GM23338 (cell line): ENCODE results near the gene ZNF385B. TPM values are rescaled to one million over a fixed set of nuclear protein-coding genes. Genes with fewer than 3 reads are reported as not detected.

Experiments
- ATAC-seq: fragments of 200-7000 bp; cut with Tn5 transposase; 3 replicates; pipeline ENCODE4 v1.9.1; 2020
- DNase-seq: peaks from one replicate; pipeline ENCODE4 v3.0.0-alpha.2; 2015; ENCODE audit warnings: low spot score
- H2AFZ ChIP-seq: fragments of 200-600 bp; sonication (generic); 2 replicates; pipeline ENCODE4 v1.8.0; 2016; ENCODE audit warnings: antibody characterized with exemption, mild to moderate bottlenecking, moderate library complexity
- H3F3A ChIP-seq: fragments of 200-600 bp; sonication (generic); replicated peaks from 2 replicates; pipeline ENCODE4 v1.8.0; 2017; ENCODE audit warnings: antibody characterized with exemption, mixed run types, low read depth
- H3K27ac ChIP-seq: fragments of 200-600 bp; sonication (generic); 2 replicates; pipeline ENCODE4 v1.6.1; 2016; ENCODE audit warnings: low read depth
- H3K27me3 ChIP-seq: fragments of 200-600 bp; sonication (generic); 2 replicates; pipeline ENCODE4 v1.8.0; 2016; ENCODE audit warnings: mild to moderate bottlenecking, mixed run types, moderate library complexity; ENCODE audit not compliant: insufficient read depth
- H3K36me3 ChIP-seq: fragments of 200-600 bp; sonication (generic); 2 replicates; pipeline ENCODE4 v1.8.0; 2016; ENCODE audit warnings: mild to moderate bottlenecking; ENCODE audit not compliant: insufficient read depth
- H3K4me1 ChIP-seq: fragments of 200-600 bp; sonication (generic); 2 replicates; pipeline ENCODE4 v1.8.0; 2016; ENCODE audit warnings: mild to moderate bottlenecking, moderate library complexity; ENCODE audit not compliant: insufficient read depth
- H3K4me2 ChIP-seq: fragments of 200-600 bp; sonication (generic); 2 replicates; pipeline ENCODE4 v1.7.1; 2017; ENCODE audit warnings: mixed run types
- H3K4me3 ChIP-seq: fragments of 200-600 bp; sonication (generic); 2 replicates; pipeline ENCODE4 v1.6.1; 2016; ENCODE audit warnings: mixed run types
- H3K79me2 ChIP-seq: fragments of 200-600 bp; sonication (generic); replicated peaks from 2 replicates; pipeline ENCODE4 v1.8.0; 2017; ENCODE audit warnings: mild to moderate bottlenecking; ENCODE audit not compliant: insufficient read depth
- H3K9me2 ChIP-seq: fragments of 200-600 bp; sonication (generic); 2 replicates; pipeline ENCODE4 v1.8.0; 2017; ENCODE audit not compliant: insufficient read depth
- H4K20me1 ChIP-seq: fragments of 200-600 bp; sonication (generic); replicated peaks from 2 replicates; pipeline ENCODE4 v1.8.0; 2017; ENCODE audit warnings: mild to moderate bottlenecking; ENCODE audit not compliant: insufficient read depth
- H3K27ac Mint-ChIP-seq: 2 replicates; pipeline ENCODE4 v1.8.0; 2020; ENCODE audit warnings: inconsistent platforms, mild to moderate bottlenecking, moderate library complexity, mixed read lengths
- H3K27me3 Mint-ChIP-seq: 3 replicates; pipeline ENCODE4 v1.8.0; 2022; ENCODE audit warnings: low read depth, mild to moderate bottlenecking, moderate library complexity, mixed read lengths, inconsistent platforms; ENCODE audit not compliant: insufficient read depth, poor library complexity
- H3K36me3 Mint-ChIP-seq: 3 replicates; pipeline ENCODE4 v1.8.0; 2021; ENCODE audit warnings: low read depth, mild to moderate bottlenecking, inconsistent platforms, moderate library complexity, mixed read lengths
- H3K4me1 Mint-ChIP-seq: 3 replicates; pipeline ENCODE4 v1.8.0; 2020; ENCODE audit warnings: mild to moderate bottlenecking, inconsistent platforms, mixed read lengths
- H3K4me3 Mint-ChIP-seq: 3 replicates; pipeline ENCODE4 v1.8.0; 2021; ENCODE audit warnings: moderate library complexity, mild to moderate bottlenecking, inconsistent platforms, mixed read lengths
- H3K9me3 Mint-ChIP-seq: 3 replicates; pipeline ENCODE4 v1.8.0; 2020; ENCODE audit warnings: moderate library complexity, mild to moderate bottlenecking, inconsistent platforms, mixed read lengths
- CREB1 ChIP-seq: fragments of 250-450 bp; sonication (Bioruptor Pico); IDR thresholded peaks from 2 replicates; pipeline ENCODE4 v1.5.0; 2020; ENCODE audit warnings: low read depth, mild to moderate bottlenecking, moderate library complexity
- EZH2 ChIP-seq: fragments of 200-600 bp; sonication (generic); IDR thresholded peaks from one replicate; pipeline ENCODE4 v1.8.0; 2017; ENCODE audit warnings: antibody characterized with exemption, mild to moderate bottlenecking, low read depth; ENCODE audit not compliant: unreplicated experiment
- EZH2phosphoT487 ChIP-seq: fragments of 200-600 bp; sonication (generic); IDR thresholded peaks from one replicate; pipeline ENCODE4 v1.8.1; 2018; ENCODE audit warnings: antibody characterized with exemption; ENCODE audit not compliant: unreplicated experiment
- JUNB ChIP-seq: IDR thresholded peaks from one replicate; pipeline ENCODE4 v1.6.1; 2016; ENCODE audit warnings: antibody characterized with exemption; ENCODE audit not compliant: unreplicated experiment
- NANOG ChIP-seq: IDR thresholded peaks from 2 replicates; pipeline ENCODE4 v1.6.1; 2016; ENCODE audit warnings: antibody characterized with exemption, borderline replicate concordance
- POLR2AphosphoS5 ChIP-seq: IDR thresholded peaks from 2 replicates; pipeline ENCODE4 v1.6.1; 2016; ENCODE audit warnings: antibody characterized with exemption, low read depth
- STAT1 ChIP-seq: IDR thresholded peaks from one replicate; pipeline ENCODE4 v1.6.1; 2016; ENCODE audit warnings: antibody characterized with exemption; ENCODE audit not compliant: unreplicated experiment
- ZNF114 ChIP-seq: fragments of 250-450 bp; sonication (Bioruptor Pico); IDR thresholded peaks from 2 replicates; pipeline ENCODE4 v1.5.0; 2020; ENCODE audit warnings: mild to moderate bottlenecking, moderate library complexity
- ZNF331 ChIP-seq: fragments of 250-450 bp; sonication (Bioruptor Pico); IDR thresholded peaks from 2 replicates; pipeline ENCODE4 v1.5.0; 2020; ENCODE audit warnings: low read depth, mild to moderate bottlenecking, moderate library complexity
- polyA plus RNA-seq: library from polyadenylated mRNA; unstranded; fragments of >200 nt; fragmentation: Nextera tagmentation; extraction: Ambion mirVana; gene quantifications from 2 replicates; pipeline ENCODE4 v1.2.1, GENCODE V29; 2016
- total RNA-seq: library from RNA; depleted of rRNA; stranded (reverse); fragments of >200 nt; shearing (Covaris generic); gene quantifications from 2 replicates; pipeline ENCODE4 v1.2.3, GENCODE V29; 2014
- TF ChIP-seq, protein P1 (sequence below), 2 experiments: fragments of 200-600 bp in 1 of 2; sonication (generic) in 1 of 2; conservative IDR thresholded peaks; 2 replicates each; pipeline versions ENCODE4 v1.5.1 to v1.6.1; 2016 to 2017; ENCODE audit warnings: antibody characterized with exemption in 2 of 2, low read depth in 2 of 2, mild to moderate bottlenecking in 2 of 2, moderate library complexity in 1 of 2
- TF ChIP-seq, protein P2 (sequence below): IDR thresholded peaks from one replicate; pipeline ENCODE4 v1.6.1; 2018; ENCODE audit warnings: antibody characterized with exemption; ENCODE audit not compliant: unreplicated experiment
- TF ChIP-seq, protein P3 (sequence below): fragments of 250-450 bp; sonication (Bioruptor Pico); IDR thresholded peaks from 2 replicates; pipeline ENCODE4 v1.5.0; 2020; ENCODE audit warnings: mild to moderate bottlenecking, moderate library complexity
- TF ChIP-seq, protein P4 (sequence below): IDR thresholded peaks from 2 replicates; pipeline ENCODE4 v1.6.1; 2016; ENCODE audit warnings: antibody characterized with exemption

ZNF385B gene
- total and polyA plus RNA-seq, 2 experiments from 2014 or later = 1.5 to 4.6 TPM

DNA sequence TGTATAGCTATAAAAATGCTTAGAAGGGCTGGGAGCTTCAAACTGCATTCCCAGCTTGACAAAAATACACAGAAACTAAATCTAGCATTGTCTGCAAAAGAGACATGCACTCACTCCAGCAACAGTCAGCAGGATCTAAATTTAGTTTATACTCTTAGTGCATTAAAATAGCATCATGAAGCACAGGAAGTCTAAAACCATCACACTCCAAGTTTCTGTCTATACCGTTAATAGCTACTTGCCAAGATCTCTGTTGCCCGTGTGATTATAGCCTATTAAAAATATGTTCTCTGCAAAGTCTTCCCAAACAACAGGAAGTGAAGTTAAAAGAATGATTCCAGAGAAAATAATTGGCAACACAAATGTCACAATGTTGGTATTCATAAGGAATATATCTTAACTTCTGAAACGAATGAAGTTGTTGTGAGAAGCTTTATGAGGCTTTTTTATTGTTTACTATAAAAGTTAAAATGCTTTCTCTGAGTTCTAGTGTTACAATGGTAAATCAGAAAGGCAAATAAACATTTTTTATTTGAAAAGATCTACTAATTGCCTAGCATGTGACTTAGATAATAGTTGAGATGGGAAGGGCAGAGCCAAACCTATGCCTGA lies 184.2 kb downstream of the ZNF385B start:
- H3K36me3 ChIP-seq = no peaks in the 10 kb centered on the region
- no peaks in the 10 kb centered on the region for H3K9me2 ChIP-seq
- Mint-ChIP-seq H3K27ac (no peak overlapping the region), H3K27me3 (no peaks in the 10 kb centered on the region), H3K9me3 (no peaks in the 10 kb centered on the region), H3K4me3 (no peak overlapping the region), H3K36me3 (no peaks in the 10 kb centered on the region), H3K4me1 (no peaks in the 10 kb centered on the region; the same call in 2 of the 3 replicates)
- no peaks in the 10 kb centered on the region for H3K79me2 ChIP-seq
- H3K27me3 ChIP-seq = no peaks in the 10 kb centered on the region
- no peak overlapping the region for H3K4me3 ChIP-seq
- no peaks in the 10 kb centered on the region for H4K20me1 ChIP-seq
- no peak for ATAC-seq
- no peaks in the 10 kb centered on the region for H3K4me1 ChIP-seq
- no peak overlapping the region for H2AFZ ChIP-seq
- no peak for DNase-seq
- H3K4me2 ChIP-seq = no peak overlapping the region
- TF ChIP-seq, protein P1, sequence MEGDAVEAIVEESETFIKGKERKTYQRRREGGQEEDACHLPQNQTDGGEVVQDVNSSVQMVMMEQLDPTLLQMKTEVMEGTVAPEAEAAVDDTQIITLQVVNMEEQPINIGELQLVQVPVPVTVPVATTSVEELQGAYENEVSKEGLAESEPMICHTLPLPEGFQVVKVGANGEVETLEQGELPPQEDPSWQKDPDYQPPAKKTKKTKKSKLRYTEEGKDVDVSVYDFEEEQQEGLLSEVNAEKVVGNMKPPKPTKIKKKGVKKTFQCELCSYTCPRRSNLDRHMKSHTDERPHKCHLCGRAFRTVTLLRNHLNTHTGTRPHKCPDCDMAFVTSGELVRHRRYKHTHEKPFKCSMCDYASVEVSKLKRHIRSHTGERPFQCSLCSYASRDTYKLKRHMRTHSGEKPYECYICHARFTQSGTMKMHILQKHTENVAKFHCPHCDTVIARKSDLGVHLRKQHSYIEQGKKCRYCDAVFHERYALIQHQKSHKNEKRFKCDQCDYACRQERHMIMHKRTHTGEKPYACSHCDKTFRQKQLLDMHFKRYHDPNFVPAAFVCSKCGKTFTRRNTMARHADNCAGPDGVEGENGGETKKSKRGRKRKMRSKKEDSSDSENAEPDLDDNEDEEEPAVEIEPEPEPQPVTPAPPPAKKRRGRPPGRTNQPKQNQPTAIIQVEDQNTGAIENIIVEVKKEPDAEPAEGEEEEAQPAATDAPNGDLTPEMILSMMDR (conservative IDR thresholded peaks at IDR 0.05; ENCODE audit: low read depth in 2 of 2) = no peak
- TF ChIP-seq STAT1 (no peak), EZH2 (no peak), ZNF114 (CRISPR knock-in tag) (no peak), NANOG (no peak), POLR2AphosphoS5 (no peak), CREB1 (no peak), EZH2phosphoT487 (no peak), ZNF331 (CRISPR knock-in tag) (no peak), JUNB (no peak)
- TF ChIP-seq, protein P2, sequence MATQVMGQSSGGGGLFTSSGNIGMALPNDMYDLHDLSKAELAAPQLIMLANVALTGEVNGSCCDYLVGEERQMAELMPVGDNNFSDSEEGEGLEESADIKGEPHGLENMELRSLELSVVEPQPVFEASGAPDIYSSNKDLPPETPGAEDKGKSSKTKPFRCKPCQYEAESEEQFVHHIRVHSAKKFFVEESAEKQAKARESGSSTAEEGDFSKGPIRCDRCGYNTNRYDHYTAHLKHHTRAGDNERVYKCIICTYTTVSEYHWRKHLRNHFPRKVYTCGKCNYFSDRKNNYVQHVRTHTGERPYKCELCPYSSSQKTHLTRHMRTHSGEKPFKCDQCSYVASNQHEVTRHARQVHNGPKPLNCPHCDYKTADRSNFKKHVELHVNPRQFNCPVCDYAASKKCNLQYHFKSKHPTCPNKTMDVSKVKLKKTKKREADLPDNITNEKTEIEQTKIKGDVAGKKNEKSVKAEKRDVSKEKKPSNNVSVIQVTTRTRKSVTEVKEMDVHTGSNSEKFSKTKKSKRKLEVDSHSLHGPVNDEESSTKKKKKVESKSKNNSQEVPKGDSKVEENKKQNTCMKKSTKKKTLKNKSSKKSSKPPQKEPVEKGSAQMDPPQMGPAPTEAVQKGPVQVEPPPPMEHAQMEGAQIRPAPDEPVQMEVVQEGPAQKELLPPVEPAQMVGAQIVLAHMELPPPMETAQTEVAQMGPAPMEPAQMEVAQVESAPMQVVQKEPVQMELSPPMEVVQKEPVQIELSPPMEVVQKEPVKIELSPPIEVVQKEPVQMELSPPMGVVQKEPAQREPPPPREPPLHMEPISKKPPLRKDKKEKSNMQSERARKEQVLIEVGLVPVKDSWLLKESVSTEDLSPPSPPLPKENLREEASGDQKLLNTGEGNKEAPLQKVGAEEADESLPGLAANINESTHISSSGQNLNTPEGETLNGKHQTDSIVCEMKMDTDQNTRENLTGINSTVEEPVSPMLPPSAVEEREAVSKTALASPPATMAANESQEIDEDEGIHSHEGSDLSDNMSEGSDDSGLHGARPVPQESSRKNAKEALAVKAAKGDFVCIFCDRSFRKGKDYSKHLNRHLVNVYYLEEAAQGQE = no peak
- TF ChIP-seq, protein P3, sequence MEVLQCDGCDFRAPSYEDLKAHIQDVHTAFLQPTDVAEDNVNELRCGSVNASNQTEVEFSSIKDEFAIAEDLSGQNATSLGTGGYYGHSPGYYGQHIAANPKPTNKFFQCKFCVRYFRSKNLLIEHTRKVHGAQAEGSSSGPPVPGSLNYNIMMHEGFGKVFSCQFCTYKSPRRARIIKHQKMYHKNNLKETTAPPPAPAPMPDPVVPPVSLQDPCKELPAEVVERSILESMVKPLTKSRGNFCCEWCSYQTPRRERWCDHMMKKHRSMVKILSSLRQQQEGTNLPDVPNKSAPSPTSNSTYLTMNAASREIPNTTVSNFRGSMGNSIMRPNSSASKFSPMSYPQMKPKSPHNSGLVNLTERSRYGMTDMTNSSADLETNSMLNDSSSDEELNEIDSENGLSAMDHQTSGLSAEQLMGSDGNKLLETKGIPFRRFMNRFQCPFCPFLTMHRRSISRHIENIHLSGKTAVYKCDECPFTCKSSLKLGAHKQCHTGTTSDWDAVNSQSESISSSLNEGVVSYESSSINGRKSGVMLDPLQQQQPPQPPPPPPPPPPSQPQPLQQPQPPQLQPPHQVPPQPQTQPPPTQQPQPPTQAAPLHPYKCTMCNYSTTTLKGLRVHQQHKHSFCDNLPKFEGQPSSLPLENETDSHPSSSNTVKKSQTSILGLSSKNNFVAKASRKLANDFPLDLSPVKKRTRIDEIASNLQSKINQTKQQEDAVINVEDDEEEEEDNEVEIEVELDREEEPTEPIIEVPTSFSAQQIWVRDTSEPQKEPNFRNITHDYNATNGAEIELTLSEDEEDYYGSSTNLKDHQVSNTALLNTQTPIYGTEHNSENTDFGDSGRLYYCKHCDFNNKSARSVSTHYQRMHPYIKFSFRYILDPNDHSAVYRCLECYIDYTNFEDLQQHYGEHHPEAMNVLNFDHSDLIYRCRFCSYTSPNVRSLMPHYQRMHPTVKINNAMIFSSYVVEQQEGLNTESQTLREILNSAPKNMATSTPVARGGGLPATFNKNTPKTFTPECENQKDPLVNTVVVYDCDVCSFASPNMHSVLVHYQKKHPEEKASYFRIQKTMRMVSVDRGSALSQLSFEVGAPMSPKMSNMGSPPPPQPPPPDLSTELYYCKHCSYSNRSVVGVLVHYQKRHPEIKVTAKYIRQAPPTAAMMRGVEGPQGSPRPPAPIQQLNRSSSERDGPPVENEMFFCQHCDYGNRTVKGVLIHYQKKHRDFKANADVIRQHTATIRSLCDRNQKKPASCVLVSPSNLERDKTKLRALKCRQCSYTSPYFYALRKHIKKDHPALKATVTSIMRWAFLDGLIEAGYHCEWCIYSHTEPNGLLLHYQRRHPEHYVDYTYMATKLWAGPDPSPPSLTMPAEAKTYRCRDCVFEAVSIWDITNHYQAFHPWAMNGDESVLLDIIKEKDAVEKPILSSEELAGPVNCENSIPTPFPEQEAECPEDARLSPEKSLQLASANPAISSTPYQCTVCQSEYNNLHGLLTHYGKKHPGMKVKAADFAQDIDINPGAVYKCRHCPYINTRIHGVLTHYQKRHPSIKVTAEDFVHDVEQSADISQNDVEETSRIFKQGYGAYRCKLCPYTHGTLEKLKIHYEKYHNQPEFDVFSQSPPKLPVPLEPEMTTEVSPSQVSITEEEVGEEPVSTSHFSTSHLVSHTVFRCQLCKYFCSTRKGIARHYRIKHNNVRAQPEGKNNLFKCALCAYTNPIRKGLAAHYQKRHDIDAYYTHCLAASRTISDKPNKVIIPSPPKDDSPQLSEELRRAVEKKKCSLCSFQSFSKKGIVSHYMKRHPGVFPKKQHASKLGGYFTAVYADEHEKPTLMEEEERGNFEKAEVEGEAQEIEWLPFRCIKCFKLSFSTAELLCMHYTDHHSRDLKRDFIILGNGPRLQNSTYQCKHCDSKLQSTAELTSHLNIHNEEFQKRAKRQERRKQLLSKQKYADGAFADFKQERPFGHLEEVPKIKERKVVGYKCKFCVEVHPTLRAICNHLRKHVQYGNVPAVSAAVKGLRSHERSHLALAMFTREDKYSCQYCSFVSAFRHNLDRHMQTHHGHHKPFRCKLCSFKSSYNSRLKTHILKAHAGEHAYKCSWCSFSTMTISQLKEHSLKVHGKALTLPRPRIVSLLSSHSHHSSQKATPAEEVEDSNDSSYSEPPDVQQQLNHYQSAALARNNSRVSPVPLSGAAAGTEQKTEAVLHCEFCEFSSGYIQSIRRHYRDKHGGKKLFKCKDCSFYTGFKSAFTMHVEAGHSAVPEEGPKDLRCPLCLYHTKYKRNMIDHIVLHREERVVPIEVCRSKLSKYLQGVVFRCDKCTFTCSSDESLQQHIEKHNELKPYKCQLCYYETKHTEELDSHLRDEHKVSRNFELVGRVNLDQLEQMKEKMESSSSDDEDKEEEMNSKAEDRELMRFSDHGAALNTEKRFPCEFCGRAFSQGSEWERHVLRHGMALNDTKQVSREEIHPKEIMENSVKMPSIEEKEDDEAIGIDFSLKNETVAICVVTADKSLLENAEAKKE = no peak
- TF ChIP-seq, protein P4, sequence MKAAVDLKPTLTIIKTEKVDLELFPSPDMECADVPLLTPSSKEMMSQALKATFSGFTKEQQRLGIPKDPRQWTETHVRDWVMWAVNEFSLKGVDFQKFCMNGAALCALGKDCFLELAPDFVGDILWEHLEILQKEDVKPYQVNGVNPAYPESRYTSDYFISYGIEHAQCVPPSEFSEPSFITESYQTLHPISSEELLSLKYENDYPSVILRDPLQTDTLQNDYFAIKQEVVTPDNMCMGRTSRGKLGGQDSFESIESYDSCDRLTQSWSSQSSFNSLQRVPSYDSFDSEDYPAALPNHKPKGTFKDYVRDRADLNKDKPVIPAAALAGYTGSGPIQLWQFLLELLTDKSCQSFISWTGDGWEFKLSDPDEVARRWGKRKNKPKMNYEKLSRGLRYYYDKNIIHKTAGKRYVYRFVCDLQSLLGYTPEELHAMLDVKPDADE = no peak
- H3F3A ChIP-seq = no peaks in the 10 kb centered on the region
- no peak overlapping the region for H3K27ac ChIP-seq
